Osteocyte (in vitro differentiated cells): ENCODE results near the gene SUB1. TPM values are rescaled to one million over a fixed set of nuclear protein-coding genes. Genes with fewer than 3 reads are reported as not detected.

ENCODE experiments used
- DNase-seq: peaks from one replicate; pipeline ENCODE4 v3.0.0; 2021; ENCODE audit warnings: mixed read lengths; ENCODE audit not compliant: unreplicated experiment; ENCODE audit errors: extremely low spot score
- H3K27ac Mint-ChIP-seq: one replicate; pipeline ENCODE4 v1.8.0; 2021; ENCODE audit warnings: mild to moderate bottlenecking, mixed read lengths; ENCODE audit not compliant: unreplicated experiment
- H3K27me3 Mint-ChIP-seq: one replicate; pipeline ENCODE4 v1.8.0; 2021; ENCODE audit warnings: mixed read lengths; ENCODE audit not compliant: unreplicated experiment
- H3K36me3 Mint-ChIP-seq: one replicate; pipeline ENCODE4 v1.8.0; 2021; ENCODE audit warnings: mixed read lengths; ENCODE audit not compliant: unreplicated experiment
- H3K4me1 Mint-ChIP-seq: one replicate; pipeline ENCODE4 v1.8.0; 2021; ENCODE audit warnings: mixed read lengths; ENCODE audit not compliant: unreplicated experiment
- H3K4me3 Mint-ChIP-seq: one replicate; pipeline ENCODE4 v1.8.0; 2021; ENCODE audit warnings: mild to moderate bottlenecking, moderate library complexity, mixed read lengths; ENCODE audit not compliant: unreplicated experiment
- H3K9me3 Mint-ChIP-seq: one replicate; pipeline ENCODE4 v1.8.0; 2021; ENCODE audit warnings: mixed read lengths; ENCODE audit not compliant: unreplicated experiment
- CTCF ChIP-seq: fragments of 200-600 bp; sonication (generic); IDR thresholded peaks from 2 replicates; pipeline ENCODE4 v1.5.0; 2021; ENCODE audit warnings: antibody characterized with exemption, mild to moderate bottlenecking, moderate library complexity
- total RNA-seq: library from RNA; stranded (reverse); gene quantifications from 2 replicates; pipeline ENCODE4 v1.2.1, GENCODE V29; 2021

SUB1 gene
- total RNA-seq, 1 donor from 2014 or later: 191 TPM

GRCh38 chr5:32612134-32612888 lies 27.0 kb downstream of the SUB1 start:
- Mint-ChIP-seq H3K27ac (no peak overlapping the region), H3K27me3 (no peaks in the 10 kb centered on the region), H3K36me3 (peaks cover 10% of the 10 kb centered on the region), H3K4me3 (no peak overlapping the region), H3K9me3 (no peaks in the 10 kb centered on the region), H3K4me1 (peaks cover 13% of the 10 kb centered on the region)
- DNase-seq: no peak
- no peak for TF ChIP-seq CTCF

- Mint-ChIP-seq H3K4me3 (no peak overlapping the region), H3K36me3 (peaks cover 9% of the 10 kb centered on the region), H3K9me3 (no peaks in the 10 kb centered on the region), H3K27ac (no peak overlapping the region), H3K4me1 (peaks cover 13% of the 10 kb centered on the region), H3K27me3 (no peaks in the 10 kb centered on the region)
- peak; percentile 92 for TF ChIP-seq CTCF
- peak; percentile 93 for DNase-seq
Observed at GRCh38 chr5:32613050-32613672, 27.8 kb downstream of the SUB1 start.

- H3K9me3 Mint-ChIP-seq: no peaks in the 10 kb centered on the region
- H3K4me1 Mint-ChIP-seq: peaks cover 13% of the 10 kb centered on the region
- no peaks in the 10 kb centered on the region for H3K27me3 Mint-ChIP-seq
- no peak for TF ChIP-seq CTCF
- H3K4me3 Mint-ChIP-seq: no peak overlapping the region
- DNase-seq: no peak
- H3K27ac Mint-ChIP-seq: no peak overlapping the region
- peaks cover 6% of the 10 kb centered on the region for H3K36me3 Mint-ChIP-seq
Observed at GRCh38 chr5:32615236-32615635, 29.9 kb downstream of the SUB1 start.

GRCh38 chr5:32618962-32619361 lies 33.6 kb downstream of the SUB1 start:
- no peaks in the 10 kb centered on the region for H3K27me3 Mint-ChIP-seq
- H3K4me3 Mint-ChIP-seq: no peak overlapping the region
- H3K36me3 Mint-ChIP-seq: peaks cover 3% of the 10 kb centered on the region
- H3K4me1 Mint-ChIP-seq: no peaks in the 10 kb centered on the region
- DNase-seq: no peak
- H3K9me3 Mint-ChIP-seq: no peaks in the 10 kb centered on the region
- no peak for TF ChIP-seq CTCF
- H3K27ac Mint-ChIP-seq: no peak overlapping the region

- no peak for DNase-seq
- Mint-ChIP-seq H3K27ac (no peak overlapping the region), H3K4me1 (peaks cover 3% of the 10 kb centered on the region)
Observed at GRCh38 chr5:32621256-32621655, 35.9 kb downstream of the SUB1 start.

More at GRCh38 chr5:32621256-32621655, 35.9 kb downstream of the SUB1 start:
- H3K9me3 Mint-ChIP-seq: no peaks in the 10 kb centered on the region
- H3K36me3 Mint-ChIP-seq: peaks cover 3% of the 10 kb centered on the region
- no peak overlapping the region for H3K4me3 Mint-ChIP-seq
- H3K27me3 Mint-ChIP-seq: no peaks in the 10 kb centered on the region
- TF ChIP-seq CTCF: no peak
